GM18870 (cell line): Measurements from ENCODE around the gene IWS1.
"Not testable (repeated sequence)": the region's sequence is repeated elsewhere in the genome, so short reads cannot be mapped to it uniquely, and the experiment has no call there.

Source experiments
- ATAC-seq: cut with Tn5 transposase; IDR thresholded peaks from one replicate; pipeline ENCODE4 v1.9.1; 2021; ENCODE audit warnings: moderate library complexity; ENCODE audit not compliant: unreplicated experiment

IWS1 gene

GRCh38 chr2:127526132-127527000, at the start of gene IWS1:
Gene IWS1 (minus strand): TSS chr2:127526489. CDS start chr2:127526208, 281 bp downstream.
- peak; percentile 87 for ATAC-seq

DNA sequence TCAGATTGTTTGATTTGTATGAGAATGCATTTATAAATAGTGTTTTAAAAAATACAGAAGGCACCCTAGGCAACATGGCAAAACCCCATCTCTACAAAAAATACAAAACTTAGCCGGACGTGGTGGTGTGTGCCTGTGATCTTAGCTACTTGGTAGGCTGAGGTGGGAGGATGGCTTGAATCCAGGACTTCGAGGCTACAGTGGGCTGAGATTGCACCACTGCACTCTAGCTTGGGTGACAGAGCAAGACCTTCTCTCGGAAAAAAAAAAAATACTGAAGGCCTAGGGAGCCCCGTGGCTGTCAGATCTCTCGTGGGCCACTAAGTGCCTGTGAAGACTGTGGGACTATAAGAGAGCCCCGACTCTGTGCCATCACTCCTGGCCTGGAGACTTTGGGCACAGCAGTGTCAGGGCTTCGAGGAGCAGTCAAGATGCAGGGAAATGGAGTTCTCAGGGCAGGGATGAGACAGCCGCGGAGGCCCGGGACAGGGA, 49.7 kb upstream of the IWS1 start:
- ATAC-seq: no peak

DNA sequence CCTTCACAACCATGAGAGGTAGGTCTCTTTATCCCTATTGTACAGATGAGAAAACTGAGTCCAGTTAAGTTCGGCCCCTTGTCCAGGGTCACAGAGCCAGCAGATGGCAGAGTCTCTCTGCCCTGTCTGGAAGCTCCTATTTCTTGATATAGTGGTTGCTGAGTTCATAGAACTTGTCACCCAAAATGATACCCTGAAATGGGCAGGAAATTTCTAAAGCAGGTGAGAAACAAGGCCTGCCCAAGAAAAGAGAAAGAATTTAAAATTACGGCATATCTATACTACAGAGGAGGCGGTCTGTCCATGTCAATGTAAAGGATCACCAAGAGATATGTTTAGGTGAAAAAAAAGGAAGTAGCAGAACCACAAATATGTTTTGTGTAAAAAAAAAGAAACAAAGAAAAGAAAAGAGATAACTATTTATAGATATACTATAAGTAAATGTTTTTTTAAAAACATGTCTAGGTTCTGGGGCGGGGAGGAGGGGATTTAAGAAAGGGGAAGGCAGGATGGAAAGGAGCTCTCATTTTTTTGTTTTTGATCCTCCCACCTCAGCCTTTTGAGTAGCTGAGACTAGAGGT, 49.0 kb upstream of the IWS1 start:
- no peak for ATAC-seq

- no peak for ATAC-seq
These were observed 48.4 kb upstream of the IWS1 start for GRCh38 chr2:127574656-127575055.

GRCh38 chr2:127573771-127574170, 47.5 kb upstream of the IWS1 start:
- no peak for ATAC-seq

- ATAC-seq: no peak
These were observed 47.0 kb upstream of the IWS1 start for GRCh38 chr2:127573298-127573697.

GRCh38 chr2:127572841-127573240, 46.6 kb upstream of the IWS1 start:
- no peak for ATAC-seq

DNA sequence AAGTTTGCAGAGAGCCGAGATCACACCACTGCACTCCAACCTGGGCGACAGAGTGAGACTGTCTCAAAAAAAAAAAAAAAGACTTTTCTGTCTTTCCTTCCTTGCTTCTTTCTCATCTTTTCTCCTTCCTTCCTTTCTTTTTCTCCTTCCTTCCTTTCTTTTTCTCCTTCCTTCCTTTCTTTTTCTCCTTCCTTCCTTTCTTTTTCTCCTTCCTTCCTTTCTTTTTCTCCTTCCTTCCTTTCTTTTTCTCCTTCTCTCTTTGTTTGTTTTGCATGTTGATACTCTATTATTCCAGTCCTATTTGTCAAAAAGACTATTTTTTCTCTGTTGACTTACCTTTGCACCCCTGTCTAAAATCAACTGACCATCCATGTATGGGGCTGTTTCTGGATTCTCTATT, 46.1 kb upstream of the IWS1 start:
- not testable (repeated sequence) for ATAC-seq

GRCh38 chr2:127570282-127571250, 44.3 kb upstream of the IWS1 start:
- no peak for ATAC-seq

- ATAC-seq: no peak
These were observed 43.4 kb upstream of the IWS1 start for GRCh38 chr2:127569666-127570065.

GRCh38 chr2:127568128-127568527, 41.8 kb upstream of the IWS1 start:
- no peak for ATAC-seq

GRCh38 chr2:127567351-127567854, 41.1 kb upstream of the IWS1 start:
- no peak for ATAC-seq

DNA sequence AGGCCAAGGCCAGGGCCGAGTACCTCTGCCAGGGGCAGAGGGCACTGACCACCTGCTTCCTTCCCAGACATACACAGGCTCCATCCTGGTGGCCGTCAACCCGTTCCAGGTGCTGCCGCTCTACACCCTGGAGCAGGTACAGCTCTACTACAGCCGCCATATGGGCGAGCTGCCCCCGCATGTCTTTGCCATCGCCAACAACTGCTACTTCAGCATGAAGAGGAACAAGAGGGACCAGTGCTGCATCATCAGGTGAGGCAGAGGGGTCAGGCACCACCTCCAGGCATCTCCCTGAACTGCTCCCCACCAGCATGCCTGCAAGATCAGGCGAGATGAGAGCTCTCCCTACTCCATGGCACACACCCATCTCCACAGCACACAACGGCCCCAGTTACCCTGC, 40.3 kb upstream of the IWS1 start:
- no peak for ATAC-seq

- no peak for ATAC-seq
These were observed 39.8 kb upstream of the IWS1 start for GRCh38 chr2:127566139-127566417.

DNA sequence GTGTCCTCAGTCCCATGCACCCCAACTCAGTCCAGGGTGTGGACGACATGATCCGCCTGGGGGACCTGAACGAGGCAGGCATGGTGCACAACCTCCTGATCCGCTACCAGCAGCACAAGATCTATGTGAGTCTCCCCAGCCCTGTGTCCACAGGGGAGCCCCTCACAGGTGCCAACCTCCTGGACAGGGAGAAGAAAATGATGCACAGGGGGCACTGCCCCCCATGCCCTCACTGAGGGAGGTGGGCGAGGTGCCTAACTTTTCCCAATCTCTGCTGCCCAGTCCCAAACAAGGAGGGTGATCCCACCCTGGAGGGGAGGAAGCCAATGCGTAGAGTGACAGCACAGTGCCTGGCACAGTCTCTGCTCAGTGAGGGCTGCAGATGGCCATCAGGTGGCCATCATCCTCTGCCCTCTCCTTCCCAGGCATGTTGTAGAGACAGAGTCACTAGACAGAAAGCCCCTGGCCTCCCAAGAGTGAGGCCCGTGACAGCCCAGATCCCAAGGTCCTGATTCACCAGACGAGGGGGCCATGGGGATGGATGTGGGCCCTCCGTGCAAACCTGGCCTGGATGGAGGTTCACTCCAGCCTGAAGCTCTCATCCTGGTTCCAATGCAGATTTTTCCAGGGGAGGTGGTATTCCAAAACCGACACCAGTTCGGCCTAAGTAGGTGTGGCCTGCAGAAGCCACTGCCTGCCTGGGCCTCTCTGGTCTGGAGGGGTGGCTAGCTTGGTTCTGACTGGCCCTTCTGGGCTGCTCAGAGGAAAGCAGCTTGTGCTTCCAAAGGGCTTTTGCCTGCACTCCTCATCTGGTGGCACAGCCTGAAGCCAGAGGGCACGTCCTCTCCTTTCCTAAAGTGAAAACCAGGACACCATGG, 39.2 kb upstream of the IWS1 start:
- no peak for ATAC-seq

DNA sequence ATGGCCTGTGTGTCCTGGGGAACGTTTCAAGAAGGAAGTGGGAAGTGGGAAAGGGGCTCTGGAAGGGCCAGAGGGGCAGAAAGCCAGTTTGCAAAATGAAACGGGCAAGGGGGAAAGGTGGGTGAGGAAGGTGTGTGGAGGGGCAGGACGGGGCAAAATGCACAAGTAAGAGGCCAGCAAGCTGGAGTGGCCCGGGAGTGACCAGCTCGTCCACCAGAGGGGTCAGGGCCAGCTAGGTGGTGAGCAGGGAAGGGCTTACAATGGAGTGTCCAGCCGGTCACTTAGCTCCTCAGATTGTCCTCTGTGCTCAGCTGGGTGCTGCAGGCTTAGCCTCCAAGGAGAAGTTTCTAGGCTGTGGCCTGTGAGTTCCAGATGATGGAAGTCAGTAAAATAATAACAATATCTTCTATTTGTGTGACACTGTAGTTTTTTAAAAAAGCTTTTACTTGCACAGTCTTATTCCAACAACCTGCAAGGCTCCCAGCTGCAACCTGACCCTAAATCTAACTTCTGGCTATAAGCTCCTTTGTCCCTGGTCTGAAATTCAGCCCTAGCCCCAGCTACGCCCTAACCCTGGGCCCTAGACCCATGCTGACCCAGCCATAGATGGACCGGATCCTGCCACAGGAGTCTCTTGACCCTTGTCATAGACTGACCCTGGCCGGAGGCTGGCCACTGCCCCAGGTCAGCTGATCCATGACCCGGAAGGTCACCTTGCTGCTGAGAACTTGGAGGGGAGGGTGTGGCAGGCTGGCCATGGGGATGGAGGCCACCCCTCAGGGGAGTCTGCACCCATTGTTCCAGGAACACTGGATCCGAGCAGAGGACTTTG, 38.4 kb upstream of the IWS1 start:
- no peak for ATAC-seq

- ATAC-seq: peak; percentile 99
These were observed 37.5 kb upstream of the IWS1 start for GRCh38 chr2:127563458-127564428.

- no peak for ATAC-seq
These were observed 36.6 kb upstream of the IWS1 start for GRCh38 chr2:127562936-127563335.
